K562 (cell line): ENCODE data around the gene OSM. TPM values are rescaled to one million over a fixed set of nuclear protein-coding genes. Genes with fewer than 3 reads are reported as not detected.

Experiments used
- ATAC-seq: fragments of 200-7000 bp; cut with Tn5 transposase; 3 replicates; pipeline ENCODE4 v1.9.1; 2020; ENCODE audit warnings: moderate library complexity
- BruUV-seq: library from RNA; stranded (reverse); fragments of 400-500 nt; replicated peaks from 2 replicates; lab custom pipeline; 2021; lab: Mats Ljungman, UMichigan
- CTCF ChIA-PET: fragments of 300-600 bp; formaldehyde crosslinking; extraction: SDS; loops from one replicate; lab custom pipeline; 2021; ENCODE audit warnings: low intra/inter-chr PET ratio; lab: Yijun Ruan, JAX
- POLR2A ChIA-PET: fragments of 300-600, 350-650 bp; sonication (Branson Sonifier 250); formaldehyde crosslinking; extraction: SDS; loops from one replicate; lab custom pipeline; 2021; ENCODE audit warnings: antibody characterized with exemption, inconsistent platforms; lab: Yijun Ruan, JAX
- DNase-seq, 4 experiments: peaks; one replicate each; pipeline versions ENCODE4 v3.0.0 to v3.0.0-alpha.2; 2011 to 2018; ENCODE audit warnings: low spot score in 3 of 4, mixed read lengths in 3 of 4; ENCODE audit errors: extremely low read depth in 1 of 4
- FAIRE-seq: peaks from 2 replicates; lab custom pipeline; 2011; peaks lifted over from hg19 to GRCh38; lab: Jason Lieb, UNC
- H2AFZ ChIP-seq: 2 replicates; pipeline ENCODE4 v1.6.0; 2011; ENCODE audit warnings: low read depth, low read length, control low read depth, inconsistent platforms
- H3K27ac ChIP-seq: fragments of 200-600 bp; 3 replicates; pipeline ENCODE4 v1.8.0; 2011; ENCODE audit warnings: low read depth, mild to moderate bottlenecking, control low read depth, inconsistent platforms, low read length, moderate library complexity, mixed read lengths; ENCODE audit errors: extremely low read depth
- H3K27me3 ChIP-seq, 2 experiments: fragments of 300-600 bp in 1 of 2; 2 replicates in 1 of 2; 3 replicates in 1 of 2; pipeline versions ENCODE4 v1.6.0 to v1.8.0; 2011; ENCODE audit warnings: inconsistent platforms in 2 of 2, low read length in 2 of 2, mild to moderate bottlenecking in 1 of 2, mixed read lengths in 1 of 2, moderate library complexity in 1 of 2; ENCODE audit not compliant: control insufficient read depth in 2 of 2, insufficient read depth in 2 of 2
- H3K36me3 ChIP-seq: fragments of 300-600 bp; 3 replicates; pipeline ENCODE4 v1.8.0; 2011; ENCODE audit warnings: mild to moderate bottlenecking, low read length, inconsistent platforms; ENCODE audit not compliant: control insufficient read depth, insufficient read depth
- H3K4me1 ChIP-seq, 2 experiments: fragments of 200-600 bp in 1 of 2; replicated peaks in 1 of 2; 2 replicates in 1 of 2; 3 replicates in 1 of 2; pipeline versions ENCODE4 v1.5.1 to v1.8.0; 2011; ENCODE audit warnings: inconsistent platforms in 2 of 2, low read length in 2 of 2, mild to moderate bottlenecking in 1 of 2, mixed read lengths in 1 of 2, moderate library complexity in 1 of 2; ENCODE audit not compliant: control insufficient read depth in 2 of 2, insufficient read depth in 2 of 2
- H3K4me2 ChIP-seq: 2 replicates; pipeline ENCODE4 v1.6.1; 2011; ENCODE audit warnings: low read length, control low read depth, inconsistent platforms, mixed read lengths; ENCODE audit not compliant: insufficient read depth
- H3K4me3 ChIP-seq: fragments of 200-600 bp; sonication (generic), shearing (Covaris generic); 2 replicates; pipeline ENCODE4 v1.5.1; 2016; ENCODE audit warnings: control low read depth, inconsistent platforms
- H3K79me2 ChIP-seq: fragments of 200-600 bp; 3 replicates; pipeline ENCODE4 v1.8.0; 2011; ENCODE audit warnings: low read length, inconsistent platforms; ENCODE audit not compliant: control insufficient read depth, insufficient read depth
- H3K9ac ChIP-seq, 2 experiments: 2 replicates each; pipeline versions ENCODE4 v1.6.0 to v1.6.1; 2011; ENCODE audit warnings: low read depth in 2 of 2, low read length in 2 of 2, control low read depth in 1 of 2, inconsistent platforms in 1 of 2, mild to moderate bottlenecking in 1 of 2, mixed read lengths in 1 of 2; ENCODE audit not compliant: insufficient read depth in 1 of 2
- H3K9me1 ChIP-seq: one replicate; pipeline ENCODE4 v1.6.0; 2011; ENCODE audit warnings: inconsistent platforms, mild to moderate bottlenecking, low read length, moderate library complexity; ENCODE audit not compliant: control insufficient read depth, insufficient read depth
- H3K9me3 ChIP-seq: replicated peaks from 2 replicates; pipeline ENCODE4 v1.5.1; 2011; ENCODE audit warnings: low read depth, low read length, inconsistent platforms; ENCODE audit not compliant: control insufficient read depth, insufficient read depth
- H4K20me1 ChIP-seq: replicated peaks from 2 replicates; pipeline ENCODE4 v1.6.1; 2011; ENCODE audit warnings: low read length, inconsistent platforms, mixed read lengths; ENCODE audit not compliant: control insufficient read depth, insufficient read depth
- BCOR ChIP-seq: fragments of 450-650 bp; IDR thresholded peaks from 2 replicates; pipeline ENCODE4 v1.6.1; 2016
- CEBPB ChIP-seq: fragments of 450-650 bp; IDR thresholded peaks from 2 replicates; pipeline ENCODE4 v1.6.1; 2016; ENCODE audit warnings: missing genetic modification characterization, missing compliant biosample characterization
- FIP1L1 ChIP-seq: fragments of 200-400 bp; formaldehyde crosslinking; IDR thresholded peaks from 2 replicates; pipeline ENCODE4 v1.6.1; 2018; ENCODE audit warnings: mild to moderate bottlenecking, low read depth, low read length; ENCODE audit not compliant: poor library complexity, severe bottlenecking
- FOSL1 ChIP-seq: fragments of 200-800 bp; sonication (Bioruptor generic); conservative IDR thresholded peaks from 2 replicates; pipeline ENCODE4 v1.6.1; 2016; ENCODE audit warnings: missing genetic modification characterization, missing compliant biosample characterization
- GATAD2A ChIP-seq: fragments of 450-650 bp; IDR thresholded peaks from 2 replicates; pipeline ENCODE4 v1.6.1; 2017
- PTBP1 ChIP-seq: fragments of 200-400 bp; formaldehyde crosslinking; IDR thresholded peaks from 2 replicates; pipeline ENCODE4 v1.6.1; 2017; ENCODE audit warnings: low read depth, low read length
- RAD21 ChIP-seq, 2 experiments: fragments of 250-450 bp in 1 of 2; fragments of 450-650 bp in 1 of 2; sonication (Bioruptor Pico) in 1 of 2; formaldehyde crosslinking in 1 of 2; IDR thresholded peaks in 1 of 2; conservative IDR thresholded peaks in 1 of 2; 2 replicates each; pipeline versions ENCODE4 v1.4.0 to v1.8.0; 2020 to 2022; ENCODE audit warnings: mild to moderate bottlenecking in 2 of 2, moderate library complexity in 1 of 2
- ZNF583 ChIP-seq: fragments of 250-450 bp; sonication (Bioruptor Pico); IDR thresholded peaks from 2 replicates; pipeline ENCODE4 v1.4.0; 2020
- WGBS: fragments of 100-300 bp; shearing (Covaris generic); methylation state at CpG from one replicate; pipeline ENCODE4 v1.1.6; 2016; ENCODE audit warnings: low coverage, mixed read lengths; ENCODE audit not compliant: insufficient coverage; ENCODE audit errors: missing lambda C conversion rate; 5-methylcytosine and 5-hydroxymethylcytosine counted together
- in situ Hi-C: fragments of 300-500 bp; cut with MboI; formaldehyde crosslinking; loops from 4 replicates; pipeline ENCODE4 v1.15.0; 2018; ENCODE audit warnings: inconsistent platforms, mixed read lengths
- intact Hi-C: fragments of 100-400 bp; cut with micrococcal nuclease; formaldehyde crosslinking; loops from 2 replicates; pipeline ENCODE4 v1.14.2; 2022
- polyA plus RNA-seq, 8 experiments: library from polyadenylated mRNA; depleted of rRNA in 4 of 8; stranded (reverse) in 5 of 8; unstranded in 3 of 8; fragments of >200 nt; fragmentation: Nextera tagmentation in 2 of 8; fragmentation: Illumina TruSeq in 1 of 8; extraction: Ambion mirVana in 2 of 8; extraction: Trizol in 1 of 8; gene quantifications; 2 replicates each; pipeline versions ENCODE4 v1.2.1 to v1.2.3, GENCODE V29; 2011 to 2014; ENCODE audit warnings: inconsistent platforms in 1 of 8, missing spikeins in 1 of 8
- total RNA-seq, 7 experiments: library from RNA; depleted of rRNA in 6 of 7; stranded (reverse); fragments of >200 nt in 6 of 7; fragmentation: Illumina TruSeq in 2 of 7; extraction: Trizol in 2 of 7; gene quantifications; 2 replicates each; pipeline versions ENCODE4 v1.2.1 to v1.2.3, GENCODE V29; 2011 to 2021; ENCODE audit warnings: low replicate concordance in 1 of 7
- TF ChIP-seq, protein P1 (sequence below): fragments of 250-450 bp; sonication (Bioruptor Pico); IDR thresholded peaks from 2 replicates; pipeline ENCODE4 v1.4.0; 2020; ENCODE audit warnings: mild to moderate bottlenecking, moderate library complexity
- TF ChIP-seq, protein P2 (sequence below): fragments of 200-800 bp; sonication (Bioruptor generic); IDR thresholded peaks from 2 replicates; pipeline ENCODE4 v1.6.1; 2017; ENCODE audit warnings: missing genetic modification characterization, missing compliant biosample characterization
- TF ChIP-seq, protein P3 (sequence below): IDR thresholded peaks from 2 replicates; pipeline ENCODE4 v1.6.1; 2016; ENCODE audit warnings: missing genetic modification characterization, missing compliant biosample characterization
- TF ChIP-seq, protein P4 (sequence below), 2 experiments: IDR thresholded peaks; 2 replicates each; pipeline ENCODE4 v1.6.1; 2011; ENCODE audit warnings: borderline replicate concordance in 1 of 2, control low read depth in 1 of 2, low read depth in 1 of 2, low read length in 1 of 2, mild to moderate bottlenecking in 1 of 2, mixed read lengths in 1 of 2, moderate library complexity in 1 of 2; ENCODE audit not compliant: insufficient read depth in 1 of 2, insufficient read length in 1 of 2, poor library complexity in 1 of 2, severe bottlenecking in 1 of 2; ENCODE audit errors: extremely low read depth in 1 of 2

Gene OSM
- total and polyA plus RNA-seq, 9 of the 15 experiments (the other 6 are each of a cell fraction or from before 2014, with no cell fraction given), result 0.22 TPM; not detected in 8

DNA sequence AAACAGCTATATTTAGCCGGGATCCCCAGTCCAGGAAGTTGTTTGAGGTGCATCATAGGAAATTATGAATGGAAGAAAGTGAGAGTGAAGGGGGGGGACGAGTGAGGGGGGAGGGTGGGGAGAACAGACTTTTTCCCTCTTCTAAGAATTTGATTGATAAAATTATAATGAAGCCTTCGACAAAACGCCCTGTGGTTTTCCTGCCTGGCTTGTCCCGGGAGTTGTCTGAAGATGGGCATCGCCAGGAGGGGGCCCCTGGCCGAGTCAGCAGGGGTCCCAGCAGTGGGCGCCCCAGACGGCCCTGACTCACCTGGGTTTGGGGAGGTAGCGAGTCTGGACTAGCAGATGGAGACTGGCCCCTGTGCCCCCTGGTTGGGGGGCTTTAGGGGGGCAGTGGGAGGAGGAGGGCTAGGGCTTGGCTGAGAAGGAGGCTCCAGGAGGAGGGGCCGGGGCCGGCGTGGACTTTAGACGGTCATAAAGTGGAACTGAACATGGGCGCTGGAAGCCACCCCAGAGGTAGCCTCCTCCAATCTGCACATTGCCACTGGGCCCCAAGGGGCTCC, 19.8 kb downstream of the OSM start (continued):
- TF ChIP-seq, protein P1, sequence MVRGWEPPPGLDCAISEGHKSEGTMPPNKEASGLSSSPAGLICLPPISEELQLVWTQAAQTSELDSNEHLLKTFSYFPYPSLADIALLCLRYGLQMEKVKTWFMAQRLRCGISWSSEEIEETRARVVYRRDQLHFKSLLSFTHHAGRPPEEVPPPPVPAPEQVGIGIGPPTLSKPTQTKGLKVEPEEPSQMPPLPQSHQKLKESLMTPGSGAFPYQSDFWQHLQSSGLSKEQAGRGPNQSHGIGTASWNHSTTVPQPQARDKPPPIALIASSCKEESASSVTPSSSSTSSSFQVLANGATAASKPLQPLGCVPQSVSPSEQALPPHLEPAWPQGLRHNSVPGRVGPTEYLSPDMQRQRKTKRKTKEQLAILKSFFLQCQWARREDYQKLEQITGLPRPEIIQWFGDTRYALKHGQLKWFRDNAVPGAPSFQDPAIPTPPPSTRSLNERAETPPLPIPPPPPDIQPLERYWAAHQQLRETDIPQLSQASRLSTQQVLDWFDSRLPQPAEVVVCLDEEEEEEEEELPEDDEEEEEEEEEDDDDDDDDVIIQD (CRISPR knock-in tag), result no peak
- TF ChIP-seq FOSL1 (tag) (no peak), CEBPB (tag) (no peak)
- TF ChIP-seq, protein P2, sequence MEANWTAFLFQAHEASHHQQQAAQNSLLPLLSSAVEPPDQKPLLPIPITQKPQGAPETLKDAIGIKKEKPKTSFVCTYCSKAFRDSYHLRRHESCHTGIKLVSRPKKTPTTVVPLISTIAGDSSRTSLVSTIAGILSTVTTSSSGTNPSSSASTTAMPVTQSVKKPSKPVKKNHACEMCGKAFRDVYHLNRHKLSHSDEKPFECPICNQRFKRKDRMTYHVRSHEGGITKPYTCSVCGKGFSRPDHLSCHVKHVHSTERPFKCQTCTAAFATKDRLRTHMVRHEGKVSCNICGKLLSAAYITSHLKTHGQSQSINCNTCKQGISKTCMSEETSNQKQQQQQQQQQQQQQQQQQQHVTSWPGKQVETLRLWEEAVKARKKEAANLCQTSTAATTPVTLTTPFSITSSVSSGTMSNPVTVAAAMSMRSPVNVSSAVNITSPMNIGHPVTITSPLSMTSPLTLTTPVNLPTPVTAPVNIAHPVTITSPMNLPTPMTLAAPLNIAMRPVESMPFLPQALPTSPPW (CRISPR knock-in tag), result 0 out of 2 replicates have a peak, but pooled peaks have one; percentile 4

DNA sequence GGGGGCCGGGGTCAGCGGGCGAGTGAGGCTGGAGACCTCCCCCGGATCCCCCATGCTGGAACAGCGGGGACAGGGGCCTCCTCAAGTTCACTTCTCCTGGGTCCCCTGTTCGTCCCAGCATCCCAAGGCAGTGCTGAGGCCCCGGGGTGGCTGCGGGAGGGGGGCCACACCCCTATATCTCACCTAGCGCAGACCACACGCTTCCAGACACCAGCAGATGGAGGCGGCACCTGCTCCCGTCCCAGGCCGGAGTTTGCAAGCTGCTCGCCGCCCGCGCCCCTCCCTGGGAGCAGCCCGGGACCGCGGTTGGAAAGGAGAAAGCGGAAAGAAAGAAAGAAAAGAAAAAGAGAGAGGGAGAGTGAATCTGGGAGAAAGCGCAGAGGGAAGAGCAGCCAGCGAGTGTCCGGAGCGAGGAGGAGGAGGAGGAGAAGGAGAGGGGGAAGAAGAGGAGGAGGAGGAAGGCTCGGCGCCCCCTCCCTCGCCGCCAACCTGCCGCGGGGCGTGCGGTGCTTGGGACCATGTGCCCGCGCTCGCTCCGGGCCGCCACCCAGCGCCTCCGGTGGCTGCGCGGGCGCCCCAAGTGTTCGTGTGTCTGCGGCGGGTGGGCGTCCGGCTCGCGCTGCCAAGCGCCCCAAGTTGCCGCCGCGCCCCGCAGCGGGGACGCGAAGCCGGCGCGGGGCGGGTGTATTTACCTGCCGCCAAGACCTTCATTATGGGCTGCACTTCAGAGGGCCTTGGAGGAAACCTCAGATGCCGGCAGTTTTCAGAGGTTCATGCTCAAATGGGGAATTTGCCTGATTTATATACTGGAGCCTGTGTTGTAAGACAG, 20.5 kb downstream of the OSM start, which contains the start of gene LIF:
Gene LIF, minus strand, starts transcription at position 775 of the 829 bp plus-strand sequence. Its CDS starts 64 bp downstream, at position 711.
- CTCF ChIA-PET, result no interaction called here
- 0% methylated on average over 3 of the region's 64 CpGs for WGBS
- Histone ChIP-seq H3K36me3 (no peaks in the 10 kb centered on the region), H4K20me1 (0 out of 2 replicates have a peak, but pooled peaks cover 4% of the 10 kb centered on the region), H2AFZ (peak within 1 kb of the TSS; percentile 50; the same call in 1 of the 2 replicates), H3K9ac (peak within 1 kb of the TSS in 1 of 2 experiments; percentile 81; a peak in 2 of 4 replicates), H3K27ac (no peak within 1 kb of the TSS), H3K4me1 (peaks cover 0 to 28% of the 10 kb centered on the region in 2 experiments; a peak in 2 of 5 replicates), H3K79me2 (no peaks in the 10 kb centered on the region), H3K27me3 (peaks cover 0 to 39% of the 10 kb centered on the region in 2 experiments; a peak in 2 of 5 replicates), H3K9me1 (no peaks in the 10 kb centered on the region), H3K4me3 (peak within 1 kb of the TSS; percentile 22), H3K9me3 (no peaks in the 10 kb centered on the region), H3K4me2 (peak within 1 kb of the TSS; percentile 55)
- DNase-seq (peak; percentile 18 to 65 (median 43)), ATAC-seq (peak; percentile 60), FAIRE-seq (no peak)
- BruUV-seq, result no TSS peak
- in situ Hi-C loops (no loop called here), intact Hi-C loops (no loop called here)
- POLR2A ChIA-PET, result no interaction called here
- TF ChIP-seq PTBP1 (no peak), RAD21 (CRISPR knock-in tag; conservative IDR thresholded peaks at IDR 0.05 in 1 of 2, IDR thresholded peaks at IDR 0.05 in 1 of 2) (no peak), BCOR (peak; percentile 29; the same call in 1 of the 2 replicates), FIP1L1 (no peak), GATAD2A (0 out of 2 replicates have a peak, but pooled peaks have one; percentile 28), ZNF583 (CRISPR knock-in tag) (no peak)
- TF ChIP-seq, protein P3, sequence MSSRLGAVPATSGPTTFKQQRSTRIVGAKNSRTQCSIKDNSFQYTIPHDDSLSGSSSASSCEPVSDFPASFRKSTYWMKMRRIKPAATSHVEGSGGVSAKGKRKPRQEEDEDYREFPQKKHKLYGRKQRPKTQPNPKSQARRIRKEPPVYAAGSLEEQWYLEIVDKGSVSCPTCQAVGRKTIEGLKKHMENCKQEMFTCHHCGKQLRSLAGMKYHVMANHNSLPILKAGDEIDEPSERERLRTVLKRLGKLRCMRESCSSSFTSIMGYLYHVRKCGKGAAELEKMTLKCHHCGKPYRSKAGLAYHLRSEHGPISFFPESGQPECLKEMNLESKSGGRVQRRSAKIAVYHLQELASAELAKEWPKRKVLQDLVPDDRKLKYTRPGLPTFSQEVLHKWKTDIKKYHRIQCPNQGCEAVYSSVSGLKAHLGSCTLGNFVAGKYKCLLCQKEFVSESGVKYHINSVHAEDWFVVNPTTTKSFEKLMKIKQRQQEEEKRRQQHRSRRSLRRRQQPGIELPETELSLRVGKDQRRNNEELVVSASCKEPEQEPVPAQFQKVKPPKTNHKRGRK (tag), result peak; percentile 91
- TF ChIP-seq, protein P4, sequence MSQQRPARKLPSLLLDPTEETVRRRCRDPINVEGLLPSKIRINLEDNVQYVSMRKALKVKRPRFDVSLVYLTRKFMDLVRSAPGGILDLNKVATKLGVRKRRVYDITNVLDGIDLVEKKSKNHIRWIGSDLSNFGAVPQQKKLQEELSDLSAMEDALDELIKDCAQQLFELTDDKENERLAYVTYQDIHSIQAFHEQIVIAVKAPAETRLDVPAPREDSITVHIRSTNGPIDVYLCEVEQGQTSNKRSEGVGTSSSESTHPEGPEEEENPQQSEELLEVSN (IDR thresholded peaks at IDR 0.05; ENCODE audit: borderline replicate concordance in 1 of 2, extremely low read depth in 1 of 2, insufficient read depth in 1 of 2, insufficient read length in 1 of 2, low read depth in 1 of 2, low read length in 1 of 2, poor library complexity in 1 of 2, severe bottlenecking in 1 of 2), result peak; percentile 42 to 90
